Urothelium cell line (cell line): ENCODE data around the gene TMEM229B.

Source experiments
- DNase-seq: peaks from one replicate; pipeline ENCODE4 v3.0.0; 2011; ENCODE audit warnings: low spot score, mixed read lengths
- FAIRE-seq: peaks from 2 replicates; lab custom pipeline; 2011; peaks lifted over from hg19 to GRCh38; lab: Jason Lieb, UNC

The TMEM229B gene

DNA sequence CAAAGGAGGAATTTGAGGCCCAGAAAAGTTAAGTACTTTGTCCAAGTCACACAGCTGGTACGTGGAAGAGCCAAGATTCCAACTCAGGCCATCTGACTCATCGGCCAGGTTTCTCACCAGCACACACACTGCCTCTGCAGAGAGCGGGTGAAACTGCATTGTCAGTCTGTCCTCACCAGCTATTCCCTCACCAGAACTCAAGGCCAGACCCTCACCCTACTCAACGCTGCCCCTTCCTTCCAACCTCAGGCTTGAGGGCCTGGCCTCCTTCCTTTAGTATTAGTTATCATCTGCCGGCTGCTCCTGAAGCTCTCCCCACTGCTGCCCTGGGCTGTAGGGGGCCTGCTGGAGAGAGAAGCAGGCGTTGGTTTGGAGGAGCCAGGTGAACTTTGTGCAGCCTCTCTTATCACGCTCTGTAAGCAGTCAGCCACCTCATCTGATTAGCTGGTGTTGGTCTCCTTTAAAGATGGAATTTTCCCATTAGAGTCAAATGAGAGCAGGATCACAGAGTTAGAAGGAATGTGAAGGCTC is 60.0 kb downstream of the TMEM229B start:
- FAIRE-seq (peak; percentile 95), DNase-seq (peak; percentile 88)

DNA sequence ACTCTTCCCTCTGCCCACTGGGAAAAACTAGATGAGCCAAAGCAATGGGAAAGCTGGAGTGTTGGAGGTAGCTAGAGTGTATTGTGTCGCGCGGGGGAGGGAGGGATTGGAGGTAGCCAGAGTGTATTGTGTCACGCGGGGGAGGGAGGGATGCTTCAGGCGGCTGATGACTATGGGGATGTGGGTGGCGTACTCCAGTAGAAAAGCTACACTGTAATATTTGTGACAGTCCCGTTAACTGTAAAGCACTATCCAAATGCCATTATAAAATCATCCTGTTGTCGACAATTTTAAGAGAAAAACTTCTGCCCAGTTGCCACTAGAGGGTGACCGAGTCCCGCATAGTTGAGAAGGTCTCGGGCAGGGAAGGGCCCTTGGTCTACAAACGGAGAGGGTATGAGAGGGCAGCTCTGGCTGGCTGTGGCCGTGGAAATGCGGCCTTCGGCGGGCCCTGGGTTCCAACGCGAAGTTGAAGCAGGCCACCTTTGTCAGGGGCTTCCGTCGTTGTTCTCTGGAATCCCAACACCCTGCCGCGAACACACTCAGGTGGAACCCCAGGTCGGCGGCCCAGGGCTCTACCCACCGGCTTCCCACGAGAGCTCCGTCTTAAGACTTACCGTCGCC is 61.4 kb downstream of the TMEM229B start:
- FAIRE-seq = peak; percentile 85
- DNase-seq = peak; percentile 93

DNA sequence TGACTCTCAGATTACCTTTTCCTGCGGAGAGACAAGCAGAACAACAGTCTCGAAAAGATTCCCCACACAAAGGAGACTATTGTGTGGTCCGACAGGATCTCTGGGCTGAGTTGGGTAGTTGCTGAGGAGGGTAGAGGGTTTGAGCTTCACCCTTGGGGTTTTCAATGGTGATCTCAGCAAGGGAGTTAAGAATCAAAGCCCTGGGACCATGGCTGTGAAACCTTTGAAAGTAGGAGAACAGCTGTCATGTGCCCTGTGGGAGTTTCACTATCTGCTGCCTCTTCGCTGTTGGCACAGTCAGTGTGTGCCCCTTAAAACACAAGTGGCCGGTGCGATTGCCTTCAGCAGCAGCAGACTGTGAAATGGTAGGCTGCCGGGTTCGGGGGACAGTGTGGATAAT is 62.4 kb downstream of the TMEM229B start:
- peak; percentile 17 for FAIRE-seq
- DNase-seq = no peak

DNA sequence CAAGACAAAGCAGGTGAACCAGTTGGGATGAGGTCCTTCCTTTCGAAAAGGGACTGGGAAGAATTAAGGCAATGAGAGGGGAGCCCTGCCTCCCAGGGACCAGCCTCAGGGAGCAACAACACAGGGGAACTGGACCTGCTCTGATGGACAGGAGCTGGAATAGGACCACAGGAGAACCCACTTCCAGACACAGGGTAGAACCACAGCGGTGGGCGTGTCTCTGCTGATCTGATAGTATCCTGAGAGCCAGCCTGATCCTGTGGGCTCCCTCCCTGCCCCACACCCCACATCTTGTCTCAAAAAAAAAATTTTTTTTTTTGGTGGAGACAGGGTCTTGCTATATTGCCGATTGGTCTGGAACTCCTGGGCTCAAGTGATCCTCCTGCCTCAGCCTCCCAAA is 62.9 kb downstream of the TMEM229B start:
- DNase-seq (no peak), FAIRE-seq (no peak)

DNA sequence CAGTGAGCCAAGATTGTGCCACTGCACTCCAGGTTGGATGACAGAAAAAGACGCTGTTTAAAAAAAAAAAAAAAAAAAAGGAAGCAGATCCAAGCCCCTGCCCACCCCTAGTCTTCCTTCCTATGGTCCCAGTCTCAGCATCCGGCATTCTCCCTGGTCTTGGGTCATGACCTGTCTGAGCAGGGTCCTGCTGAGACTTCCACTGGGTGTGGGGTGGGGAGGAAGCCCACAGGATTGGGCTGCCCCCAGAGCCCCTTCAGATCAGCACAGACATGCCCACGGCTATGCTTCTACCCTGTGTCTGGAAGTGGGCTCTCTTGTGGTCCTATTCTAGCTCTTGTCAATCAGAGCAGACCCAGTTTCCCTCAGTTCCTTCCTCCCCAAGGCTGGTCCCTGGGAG is 64.0 kb downstream of the TMEM229B start:
- DNase-seq = no peak
- FAIRE-seq = peak; percentile 73

DNA sequence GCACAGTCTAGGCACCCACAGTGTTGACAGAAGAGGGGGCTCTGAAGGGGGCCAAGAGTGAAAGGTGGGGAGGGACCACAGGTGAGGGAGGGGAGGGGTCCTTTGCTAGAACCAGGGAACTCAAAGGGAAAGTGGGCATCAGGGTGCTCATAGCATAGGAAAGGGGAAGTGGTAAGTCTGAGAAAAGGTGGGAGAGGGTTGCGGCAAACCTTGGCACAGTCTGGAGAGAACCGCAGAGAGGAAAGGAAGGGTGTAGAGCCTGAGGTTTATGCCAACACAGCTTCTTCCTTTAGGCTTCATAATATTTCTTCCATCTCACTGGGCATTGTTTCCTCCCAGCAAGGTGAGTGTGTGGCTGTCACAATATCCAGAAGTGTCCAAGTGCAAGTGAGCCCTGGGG is 65.1 kb downstream of the TMEM229B start:
- FAIRE-seq (no peak), DNase-seq (no peak)

DNA sequence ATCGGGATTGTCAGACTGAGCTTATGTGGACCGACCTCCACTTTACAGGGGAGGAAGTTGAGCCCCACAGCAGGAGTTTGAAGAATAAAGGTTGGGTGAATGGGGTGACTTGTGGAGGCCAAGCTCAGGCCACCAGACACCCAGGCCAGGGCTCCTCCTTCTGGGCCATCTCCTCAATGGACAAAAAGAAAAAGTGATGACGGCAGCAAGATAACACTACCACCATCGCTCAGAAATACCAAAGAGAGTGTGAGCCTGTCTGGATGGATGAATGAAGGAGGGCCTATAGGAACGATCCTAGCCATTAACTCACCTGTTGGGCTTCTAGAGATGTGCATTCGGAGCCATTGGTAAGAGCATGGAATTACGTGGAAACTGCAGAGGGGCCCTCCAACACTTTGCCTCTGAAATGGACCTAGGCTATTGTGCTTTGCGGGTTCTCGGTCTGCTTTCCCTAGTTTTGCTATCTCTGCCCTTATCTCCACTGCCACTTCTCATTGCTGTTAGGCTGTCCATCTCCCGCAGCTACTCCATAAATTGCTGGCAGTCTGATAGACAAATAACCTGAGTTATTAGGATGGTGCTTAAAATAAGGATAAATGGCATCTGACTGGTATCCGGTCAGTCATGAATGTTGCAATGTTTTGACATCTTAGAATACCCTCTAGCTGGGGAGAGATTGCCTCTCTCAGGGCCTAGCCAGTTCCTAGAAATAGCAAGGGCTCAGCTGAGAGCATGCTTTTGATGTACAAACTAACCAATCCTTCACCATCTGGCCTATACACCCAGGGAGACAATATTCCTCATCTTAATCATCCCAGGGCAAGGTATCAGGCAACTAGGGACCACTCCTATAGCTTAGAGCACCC is 66.9 kb downstream of the TMEM229B start:
- FAIRE-seq = peak; percentile 72

More for the DNA sequence above, 66.9 kb downstream of the TMEM229B start:
- no peak for DNase-seq
